GM18502 (cell line): ENCODE measurements around the gene MSL2.
A peak's percentile ranks its signal among the peaks of the same experiment; 100 is the strongest.
"Not testable (repeated sequence)": the region's sequence is repeated elsewhere in the genome, so short reads cannot be mapped to it uniquely, and the experiment has no call there.

ENCODE experiments used
- ATAC-seq: cut with Tn5 transposase; IDR thresholded peaks from one replicate; pipeline ENCODE4 v1.9.1; 2021; ENCODE audit warnings: mild to moderate bottlenecking; ENCODE audit not compliant: unreplicated experiment, poor library complexity

The MSL2 gene

DNA sequence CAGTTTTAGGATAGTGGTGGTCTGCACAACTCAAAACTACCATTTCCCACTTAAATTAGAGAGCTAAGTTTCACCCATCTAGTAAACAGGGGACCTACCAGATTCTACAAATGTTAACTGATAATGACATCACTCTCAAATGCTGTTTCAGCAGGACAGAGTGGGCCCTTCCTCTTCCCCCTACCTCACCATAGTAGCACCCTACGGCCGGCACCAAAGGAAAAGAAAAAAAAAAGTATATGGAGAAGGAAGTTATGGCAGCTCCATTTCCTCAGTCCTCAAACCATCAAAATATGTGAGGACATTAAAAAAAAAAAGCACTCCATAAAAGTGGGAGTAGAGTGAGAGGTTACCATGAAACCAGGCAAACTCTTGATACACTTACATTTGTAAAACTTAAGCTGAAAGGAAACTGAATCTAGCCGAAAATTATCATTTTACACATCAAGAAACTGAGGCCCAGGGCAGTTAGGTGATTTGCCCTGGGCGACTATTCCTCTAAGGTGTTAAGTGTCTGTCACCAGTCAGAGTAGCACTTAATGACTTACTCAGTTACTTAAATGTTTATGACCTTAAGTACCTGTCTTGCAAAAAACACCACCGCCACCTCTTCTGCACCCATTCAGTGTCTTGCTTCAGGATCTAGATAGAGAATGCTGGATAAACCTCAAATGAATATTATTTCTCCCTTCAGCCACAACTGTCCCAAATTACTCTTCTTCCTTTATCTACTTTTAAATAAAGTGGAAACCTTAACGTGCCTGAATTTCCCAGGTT lies 2.7 kb downstream of the MSL2 start:
- no peak for ATAC-seq

DNA sequence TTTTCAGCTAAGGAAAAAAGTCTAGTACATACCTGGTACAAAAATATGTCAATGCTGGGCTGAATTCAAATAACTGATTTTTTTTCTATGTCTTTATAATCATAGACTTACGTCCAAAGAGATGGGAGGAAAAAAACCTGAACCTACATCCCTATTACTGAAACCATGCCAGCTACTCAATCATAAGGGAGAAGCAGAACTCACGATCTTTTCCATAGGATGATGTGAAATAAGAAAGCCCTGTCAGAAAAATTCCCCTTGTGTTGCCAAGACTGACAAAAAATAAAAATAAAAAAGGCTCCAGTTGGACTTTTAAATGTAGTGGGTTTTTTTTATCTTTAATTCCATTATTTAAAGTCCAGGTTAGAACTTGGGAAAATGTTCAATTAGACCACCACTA lies 3.3 kb downstream of the MSL2 start:
- no peak for ATAC-seq

DNA sequence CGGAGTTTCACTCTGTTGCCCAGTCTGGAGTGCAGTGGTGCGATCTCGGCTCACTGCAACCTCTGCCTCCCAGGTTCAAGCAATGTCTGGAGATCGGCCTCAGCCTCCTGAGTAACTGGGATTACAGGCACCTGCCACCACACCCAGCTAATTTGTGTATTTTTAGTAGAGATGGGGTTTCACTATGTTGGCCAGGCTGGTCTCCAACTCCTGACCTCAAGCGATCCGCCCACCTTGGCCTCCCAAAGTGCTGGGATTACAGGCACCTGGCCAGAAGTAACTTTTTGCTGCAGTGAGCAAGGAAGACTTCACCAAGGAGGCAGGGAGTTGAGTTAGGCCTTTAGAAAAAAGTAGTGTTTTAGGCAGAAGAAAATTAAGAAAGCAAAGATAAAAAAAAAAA lies 3.9 kb downstream of the MSL2 start:
- not testable (repeated sequence) for ATAC-seq

DNA sequence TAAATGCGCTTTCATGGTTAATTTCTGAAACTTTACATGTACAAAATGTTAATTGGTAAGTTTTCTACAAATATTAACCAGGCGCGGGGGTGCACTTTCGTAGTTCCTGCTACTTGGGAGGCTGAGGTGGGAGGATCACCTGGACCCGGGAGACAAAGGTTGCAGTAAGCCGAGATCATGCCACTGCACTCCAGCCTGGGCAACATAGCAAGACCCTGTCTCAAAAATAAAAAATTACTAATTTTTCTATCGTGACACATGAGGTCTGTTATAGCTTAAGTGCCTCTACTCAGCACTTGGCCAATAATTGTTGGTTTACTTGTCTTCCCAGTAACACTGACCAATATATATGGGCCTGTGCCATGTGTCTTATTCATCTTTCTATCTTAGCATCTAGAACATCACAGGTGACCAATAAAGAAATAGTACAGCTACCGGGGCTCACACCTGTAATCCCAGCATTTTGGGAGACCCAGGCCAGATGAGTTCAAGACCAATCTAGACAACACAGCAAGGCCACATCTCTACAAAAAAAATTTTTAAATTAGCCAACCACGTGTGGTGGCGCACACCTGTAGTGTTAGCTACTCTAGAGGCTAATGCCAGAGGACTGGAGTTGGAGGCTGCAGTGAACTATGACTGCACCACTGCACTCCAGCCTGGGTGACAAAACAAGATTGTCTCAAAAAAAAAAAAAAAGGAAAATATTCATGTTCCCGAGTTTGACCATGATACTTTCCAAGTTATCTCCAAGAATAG lies 6.1 kb downstream of the MSL2 start:
- no peak for ATAC-seq

DNA sequence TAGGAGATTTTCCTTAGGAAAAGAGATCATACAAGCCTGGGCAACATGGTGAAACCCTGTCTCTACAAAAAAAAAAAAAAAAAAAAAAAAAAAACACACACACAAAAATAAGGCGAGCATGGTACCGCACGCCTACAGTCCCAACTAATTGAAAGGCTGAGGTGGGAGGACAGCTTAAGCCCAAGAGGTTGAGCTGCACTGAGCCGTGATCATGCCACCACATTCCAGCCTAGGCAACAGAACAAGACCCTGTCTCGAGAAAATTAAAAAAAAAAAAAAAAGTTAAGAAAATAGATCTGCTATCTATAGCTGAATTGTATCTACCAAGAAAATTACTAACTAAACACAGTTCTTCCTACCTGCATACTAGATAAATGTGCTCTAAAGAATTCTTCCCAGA lies 7.1 kb downstream of the MSL2 start:
- no peak for ATAC-seq

DNA sequence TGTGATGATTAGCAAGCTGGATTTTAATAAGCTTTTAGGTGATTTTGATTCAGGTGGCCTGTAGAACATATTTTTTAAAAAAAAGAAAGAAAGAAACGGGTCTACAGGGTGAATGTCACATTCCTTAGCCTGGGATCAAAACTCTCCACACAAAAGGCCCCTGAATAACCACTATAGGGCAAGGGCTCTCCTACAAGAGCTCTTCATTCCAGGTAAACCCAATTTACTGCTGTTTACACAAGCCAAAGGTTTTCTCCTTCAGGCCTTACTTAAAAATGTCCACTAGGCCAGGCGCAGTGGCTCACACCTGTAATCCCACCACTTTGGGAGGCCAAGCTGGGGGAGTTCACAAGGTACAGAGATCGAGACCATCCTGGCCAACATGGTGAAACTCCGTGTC lies 8.3 kb downstream of the MSL2 start:
- ATAC-seq = no peak

DNA sequence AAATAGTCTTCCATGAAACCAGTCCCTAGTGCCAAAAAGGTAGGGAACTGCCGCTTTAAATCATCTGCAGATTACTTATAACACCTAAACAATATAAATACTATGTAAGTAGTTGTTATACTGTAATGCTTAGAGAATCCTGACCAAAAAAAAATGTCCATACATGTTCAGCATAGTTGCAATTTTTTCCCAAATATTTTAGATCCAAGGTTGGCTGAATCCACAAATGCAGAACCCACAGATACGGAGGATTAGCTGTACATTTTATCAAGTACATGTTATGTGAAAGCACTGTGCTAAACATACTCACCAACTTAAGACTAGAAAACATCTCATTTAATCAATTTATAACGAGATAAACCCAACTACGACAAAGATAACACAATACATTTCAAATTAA lies 9.3 kb downstream of the MSL2 start:
- ATAC-seq = no peak

DNA sequence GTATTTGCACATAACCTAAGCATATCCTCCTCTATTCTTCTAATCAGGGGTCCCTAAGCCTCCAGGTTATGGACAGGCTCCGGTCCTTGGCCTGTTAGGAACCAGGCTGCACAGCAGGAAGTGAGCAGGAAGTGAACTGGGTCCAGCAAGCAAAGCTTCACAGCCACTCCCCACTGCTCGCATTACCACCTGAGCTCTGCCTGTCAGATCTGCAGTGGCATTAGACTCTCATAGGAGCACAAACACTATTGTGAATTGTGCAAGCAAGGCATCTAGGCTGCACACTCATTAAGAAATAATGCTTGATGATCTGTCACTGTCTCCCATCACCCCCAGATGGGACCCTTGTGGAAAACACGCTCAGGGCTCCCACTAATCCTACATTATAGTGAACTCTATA lies 9.8 kb downstream of the MSL2 start:
- peak; percentile 49 for ATAC-seq

DNA sequence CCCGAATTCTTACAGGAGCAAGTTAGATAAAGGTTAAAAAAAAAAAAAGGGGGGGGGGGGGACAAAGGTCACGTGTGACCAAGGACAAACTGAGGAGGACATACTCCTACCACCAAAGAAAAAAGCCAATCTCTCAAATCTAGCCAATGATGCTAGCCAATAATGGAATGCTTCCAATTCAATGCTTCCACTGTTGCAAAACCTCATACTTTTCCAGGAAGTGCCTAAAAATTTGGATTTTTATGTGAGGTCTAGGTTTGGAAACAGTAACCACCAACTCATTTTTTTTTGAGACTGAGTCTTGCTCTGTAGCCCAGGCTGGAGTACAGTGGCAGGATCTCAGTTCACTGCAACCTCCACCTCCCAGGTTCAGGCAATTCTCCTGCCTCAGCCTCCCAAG lies 11.4 kb downstream of the MSL2 start:
- no peak for ATAC-seq

DNA sequence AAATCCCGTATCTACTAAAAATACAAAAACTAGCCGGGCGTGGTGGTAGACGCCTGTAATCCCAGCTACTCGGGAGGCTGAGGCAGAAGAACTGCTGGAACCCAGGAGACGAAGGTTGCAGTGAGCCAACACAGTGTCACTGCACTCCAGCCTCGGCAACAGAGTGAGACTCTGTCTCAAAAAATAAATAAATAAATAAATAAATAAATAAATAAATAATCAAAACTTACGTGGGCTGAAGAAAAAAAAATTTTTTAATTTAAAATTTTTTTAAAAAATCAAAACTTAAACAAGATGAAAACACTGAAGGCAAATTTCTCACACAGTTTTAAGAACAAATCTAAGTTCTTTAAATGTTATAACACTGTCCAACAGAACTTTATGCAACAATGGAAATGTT lies 14.4 kb downstream of the MSL2 start:
- no peak for ATAC-seq

DNA sequence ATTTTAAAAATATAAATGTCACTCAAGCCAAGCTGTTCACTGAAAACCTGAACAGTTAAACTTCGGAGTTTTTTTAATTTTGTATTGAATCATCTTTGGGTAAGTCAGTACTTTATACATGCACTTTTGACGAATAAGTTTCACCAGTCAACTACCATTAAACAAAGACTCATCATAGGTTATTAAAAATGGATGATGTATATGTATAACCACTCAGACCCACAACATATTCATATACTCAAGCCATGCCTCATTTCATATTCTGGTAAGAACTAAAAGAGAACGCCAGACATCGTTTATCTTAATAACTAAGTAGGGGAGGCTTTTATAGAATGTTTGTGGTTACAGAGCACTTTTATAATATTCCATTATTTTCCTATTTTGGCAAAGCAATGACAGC lies 18.3 kb downstream of the MSL2 start:
- no peak for ATAC-seq

DNA sequence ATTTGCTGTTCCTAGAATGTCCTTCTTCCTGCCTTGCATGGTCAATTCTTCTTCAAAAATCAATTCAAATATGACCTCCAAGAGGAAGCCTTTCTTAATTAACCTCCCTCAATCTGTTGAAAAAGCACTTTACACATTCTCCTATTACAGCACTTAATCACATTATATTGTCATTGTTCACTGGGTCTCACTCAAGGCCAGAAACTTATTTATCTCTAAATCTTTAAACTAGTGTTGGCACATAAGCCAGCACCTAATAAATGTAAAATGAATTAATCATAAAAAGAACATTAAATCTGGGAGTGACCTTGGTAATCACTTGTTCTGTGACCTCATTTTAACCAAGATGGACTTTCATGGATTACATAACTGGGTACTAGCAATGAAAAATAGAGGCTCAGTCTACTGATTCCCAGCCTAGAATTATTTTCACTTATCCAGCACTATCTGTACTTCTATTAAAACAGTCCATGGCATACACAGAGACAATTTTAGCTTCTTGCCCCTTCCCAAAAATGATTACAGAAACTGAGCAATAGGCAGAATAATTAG lies 22.1 kb downstream of the MSL2 start:
- no peak for ATAC-seq

DNA sequence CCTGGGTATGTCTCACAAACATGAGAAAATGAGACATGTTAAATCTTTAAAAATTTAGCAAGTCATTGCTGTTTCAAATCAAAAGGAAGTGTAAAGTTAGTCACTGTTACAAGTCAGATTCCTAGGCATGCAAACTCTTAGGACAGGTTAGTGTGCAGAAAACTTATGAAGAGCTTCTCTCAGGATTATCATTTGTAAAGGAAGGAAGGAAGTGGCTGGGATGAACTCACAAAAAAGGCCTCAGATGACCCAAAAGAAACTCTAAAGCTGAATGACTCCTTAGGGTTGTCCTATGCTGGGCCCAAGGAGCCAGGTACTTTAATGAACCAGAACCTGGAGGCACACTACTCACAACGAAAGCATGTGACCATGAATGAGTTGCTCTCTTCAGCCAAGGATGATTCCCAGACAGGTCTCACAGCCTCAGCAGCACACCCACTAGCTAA lies 25.0 kb downstream of the MSL2 start:
- no peak for ATAC-seq

DNA sequence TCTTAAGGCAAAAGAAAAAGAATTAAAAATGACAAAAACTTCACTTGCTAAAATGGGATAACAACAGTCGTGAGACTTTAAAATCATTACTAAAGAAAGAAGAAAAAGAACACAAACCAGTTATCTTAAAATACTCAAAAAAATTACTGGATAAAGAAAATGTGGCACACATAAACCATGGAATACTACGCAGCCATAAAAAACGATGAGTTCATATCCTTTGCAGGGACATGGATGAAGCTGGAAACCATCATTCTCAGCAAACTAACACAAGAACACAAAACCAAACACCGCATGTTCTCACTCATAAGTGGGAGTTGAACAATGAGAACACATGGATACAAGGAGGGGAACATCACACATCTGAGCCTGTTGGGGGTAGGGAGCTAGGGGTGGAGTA lies 27.9 kb downstream of the MSL2 start:
- not testable (repeated sequence) for ATAC-seq

DNA sequence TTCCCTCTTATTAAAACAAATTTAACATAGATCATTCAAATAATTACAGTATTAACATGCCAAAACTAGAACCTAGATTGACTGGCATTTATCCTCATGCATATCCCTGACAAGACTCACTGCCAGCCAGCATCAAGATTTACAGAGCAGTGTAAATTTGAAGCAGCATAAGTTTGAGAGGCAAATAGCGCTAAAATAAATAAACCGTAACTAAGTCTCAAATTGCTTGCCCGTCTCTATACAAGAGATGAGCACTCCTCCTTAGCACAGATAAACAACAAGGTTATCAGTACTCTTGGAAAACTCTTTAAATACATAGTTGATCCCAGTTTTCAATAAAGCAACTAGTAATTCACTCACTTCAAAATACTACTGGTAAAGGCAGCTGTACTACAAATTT lies 29.6 kb downstream of the MSL2 start:
- no peak for ATAC-seq

DNA sequence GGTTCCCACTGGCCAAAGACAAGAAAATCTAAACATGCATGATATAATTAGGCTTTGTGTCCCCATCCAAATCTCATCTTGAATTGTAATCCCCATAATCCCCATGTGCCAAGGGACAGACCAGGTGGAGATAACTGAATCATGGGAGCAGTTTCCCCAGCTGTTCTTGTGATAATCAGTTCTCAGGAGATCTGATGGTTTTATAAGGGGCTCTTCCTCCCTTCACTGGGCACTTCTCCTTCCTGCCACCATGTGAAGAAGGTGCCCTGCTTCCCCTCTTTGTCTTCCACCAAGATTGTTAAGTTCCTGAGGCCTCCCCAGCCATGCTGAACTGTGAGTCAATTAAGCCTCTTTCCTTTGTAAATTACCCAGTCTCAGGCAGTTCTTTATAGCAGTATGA lies 32.5 kb downstream of the MSL2 start:
- ATAC-seq = not testable (repeated sequence)

DNA sequence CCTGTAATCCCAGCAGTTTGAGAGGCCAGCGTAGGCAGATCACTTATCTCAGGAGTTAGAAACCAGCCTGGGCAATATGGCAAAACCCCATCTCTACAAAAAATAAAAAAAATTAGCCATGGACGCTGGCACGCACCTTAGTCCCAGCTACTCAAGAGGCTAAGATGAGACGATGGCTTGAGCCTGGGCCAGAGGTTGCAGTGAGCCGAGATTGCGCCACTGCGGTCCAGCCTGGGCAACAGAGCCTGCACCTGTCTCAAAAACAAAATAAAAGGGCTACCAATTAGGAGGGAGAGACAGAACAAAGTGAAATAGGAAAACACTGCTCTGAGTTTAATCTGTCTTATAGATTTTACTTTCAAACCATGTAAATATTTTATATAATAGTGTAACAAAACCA lies 33.8 kb downstream of the MSL2 start:
- no peak for ATAC-seq

DNA sequence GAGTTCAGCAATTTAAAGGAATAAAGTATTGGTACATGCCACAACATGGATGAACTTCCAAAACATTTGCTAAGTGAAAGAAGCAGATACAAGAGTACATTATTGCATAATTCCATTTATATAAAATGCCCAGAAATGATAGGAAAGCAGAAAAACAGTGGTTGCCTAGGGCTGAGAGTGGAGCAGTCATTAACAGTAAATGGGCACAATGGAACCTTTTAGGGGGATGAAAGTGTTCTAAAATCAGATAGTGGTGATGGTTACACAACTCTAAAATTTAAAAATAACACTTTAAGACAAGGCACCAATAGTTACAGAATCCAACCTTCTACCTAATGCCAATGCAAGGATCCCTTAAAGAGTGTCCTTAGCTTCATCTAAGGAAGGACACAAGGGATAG lies 34.6 kb downstream of the MSL2 start:
- ATAC-seq = no peak

DNA sequence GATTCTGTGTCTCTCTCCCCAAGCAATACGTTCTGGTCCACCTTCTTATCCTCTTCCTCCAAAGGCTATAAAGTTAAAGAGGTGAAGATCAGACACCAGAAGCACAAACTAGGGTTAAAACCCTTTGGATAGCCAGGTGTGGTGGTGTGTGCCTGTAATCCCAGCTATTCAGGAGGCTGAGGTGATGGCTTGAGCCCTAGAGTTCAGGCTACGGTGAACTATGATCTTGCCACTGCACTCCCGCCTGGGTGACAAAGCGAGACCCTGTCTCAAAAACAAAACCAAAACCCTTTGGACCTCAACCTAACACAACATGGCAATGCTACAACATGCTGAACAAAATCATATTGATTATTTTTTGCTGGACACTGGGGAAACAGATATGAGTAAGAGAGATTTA lies 43.2 kb downstream of the MSL2 start:
- ATAC-seq = no peak

DNA sequence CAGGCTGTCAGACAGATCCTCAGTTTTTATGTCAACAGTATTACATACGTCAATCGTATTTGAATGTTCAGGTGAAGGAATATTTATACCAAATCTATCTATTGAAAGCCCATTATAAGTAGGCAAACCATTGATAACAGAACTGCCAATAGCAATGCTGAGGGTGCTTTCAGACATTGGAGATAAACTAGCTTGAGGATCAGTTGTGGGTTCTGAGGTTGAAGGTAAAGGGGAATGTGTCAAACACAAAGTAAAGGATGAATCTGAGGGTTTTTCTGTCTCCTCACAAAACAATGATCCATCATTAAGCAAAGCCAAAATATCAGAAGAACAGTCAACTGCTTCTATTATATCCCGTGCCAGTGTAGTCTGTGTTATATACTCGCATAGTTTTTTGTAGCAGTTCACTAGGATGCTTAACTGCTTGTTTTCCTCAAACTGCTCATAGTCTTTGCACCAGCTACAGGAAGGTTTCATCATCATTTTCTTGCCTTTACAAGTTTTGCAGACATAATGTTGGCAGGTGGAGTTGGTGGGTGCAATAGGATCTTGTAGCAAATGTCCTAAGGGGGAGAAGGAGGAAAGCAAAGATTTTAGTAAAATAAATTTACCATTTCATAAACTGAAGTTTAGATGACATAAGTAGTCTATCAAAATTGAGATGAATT lies 43.8 kb downstream of the MSL2 start:
- ATAC-seq = no peak

DNA sequence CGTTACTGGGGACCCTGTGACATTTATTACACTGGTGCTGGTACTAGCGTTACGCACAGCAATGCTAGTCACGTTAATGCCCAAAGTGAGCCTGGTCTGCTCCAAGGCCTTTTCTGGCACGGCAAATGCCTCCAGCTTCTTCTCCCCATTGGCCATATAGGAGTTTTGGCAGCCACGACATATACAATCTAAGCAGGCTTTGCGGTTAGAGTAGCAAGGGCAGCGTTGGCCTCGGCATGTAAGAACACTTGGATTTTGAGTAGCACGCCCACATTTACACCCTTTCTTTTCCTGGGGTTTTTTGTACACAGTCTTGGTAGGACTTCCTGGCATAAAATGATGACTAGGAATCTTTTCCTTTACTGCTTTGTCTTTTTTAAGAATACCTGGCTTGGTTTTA lies 44.9 kb downstream of the MSL2 start:
- ATAC-seq = no peak
